GM12878 (cell line): ENCODE data around the gene TPCN1. TPM values are rescaled to one million over a fixed set of nuclear protein-coding genes. Genes with fewer than 3 reads are reported as not detected.

Experiments
- ATF7 ChIP-seq: fragments of 450-650 bp; IDR thresholded peaks from 2 replicates; pipeline ENCODE4 v1.6.1; 2016; ENCODE audit warnings: low read depth, mild to moderate bottlenecking
- BACH1 ChIP-seq: fragments of 450-650 bp; IDR thresholded peaks from 2 replicates; pipeline ENCODE4 v1.6.1; 2017; ENCODE audit warnings: mild to moderate bottlenecking, borderline replicate concordance
- DPF2 ChIP-seq: fragments of 450-650 bp; IDR thresholded peaks from 2 replicates; pipeline ENCODE4 v1.6.1; 2017; ENCODE audit warnings: mild to moderate bottlenecking
- IKZF1 ChIP-seq: fragments of 450-650 bp; conservative IDR thresholded peaks from 2 replicates; pipeline ENCODE4 v1.6.1; 2017; ENCODE audit warnings: antibody characterized with exemption, mild to moderate bottlenecking
- MYC ChIP-seq: IDR thresholded peaks from 2 replicates; pipeline ENCODE4 v1.6.1; 2011; ENCODE audit warnings: mild to moderate bottlenecking, low read length, moderate library complexity, inconsistent platforms; ENCODE audit not compliant: insufficient read depth, insufficient replicate concordance, insufficient read length, severe bottlenecking
- NR2C2 ChIP-seq: IDR thresholded peaks from 2 replicates; pipeline ENCODE4 v1.6.1; 2011; ENCODE audit warnings: borderline replicate concordance, low read depth; ENCODE audit not compliant: control insufficient read depth, insufficient read length
- RAD21 ChIP-seq: IDR thresholded peaks from 2 replicates; pipeline ENCODE4 v1.6.1; 2011; ENCODE audit warnings: mild to moderate bottlenecking, low read depth, low read length, moderate library complexity; ENCODE audit not compliant: insufficient read depth
- RCOR1 ChIP-seq: conservative IDR thresholded peaks from 2 replicates; pipeline ENCODE4 v1.6.1; 2012; ENCODE audit warnings: low read depth, low read length, improper control_type of control experiment
- SIN3A ChIP-seq: IDR thresholded peaks from 2 replicates; pipeline ENCODE4 v1.6.1; 2012; ENCODE audit warnings: low read depth, low read length, improper control_type of control experiment
- SMAD1 ChIP-seq: fragments of 450-650 bp; IDR thresholded peaks from 2 replicates; pipeline ENCODE4 v1.6.1; 2018; ENCODE audit warnings: mild to moderate bottlenecking, low read depth; ENCODE audit not compliant: partially characterized antibody
- SMC3 ChIP-seq: IDR thresholded peaks from 2 replicates; pipeline ENCODE4 v1.6.1; 2011; ENCODE audit warnings: low read length, improper control_type of control experiment, borderline replicate concordance
- YY1 ChIP-seq: IDR thresholded peaks from 2 replicates; pipeline ENCODE4 v1.6.1; 2011; ENCODE audit warnings: low read depth, mild to moderate bottlenecking, low read length
- polyA plus RNA-seq, 11 experiments: library from polyadenylated mRNA; depleted of rRNA in 4 of 11; unstranded in 6 of 11; stranded (reverse) in 5 of 11; fragments of >200 nt; fragmentation: Nextera tagmentation in 4 of 11; fragmentation: Illumina TruSeq in 1 of 11; extraction: Ambion mirVana in 4 of 11; extraction: Trizol in 1 of 11; gene quantifications; 1 replicate in 1 of 11; 2 replicates in 10 of 11; pipeline versions ENCODE4 v1.2.1 to v1.2.3, GENCODE V29; 2011 to 2016; ENCODE audit warnings: inconsistent platforms in 2 of 11, missing spikeins in 2 of 11, low read depth in 1 of 11
- total RNA-seq, 4 experiments: library from RNA; depleted of rRNA in 3 of 4; stranded (reverse); fragments of >200 nt in 3 of 4; fragmentation: Illumina TruSeq in 1 of 4; extraction: Trizol in 1 of 4; gene quantifications; 2 replicates each; pipeline versions ENCODE4 v1.2.1 to v1.2.3, GENCODE V29; 2013 to 2021
- TF ChIP-seq, protein P1 (sequence below): fragments of 450-650 bp; IDR thresholded peaks from 2 replicates; pipeline ENCODE4 v1.6.1; 2018; ENCODE audit warnings: mild to moderate bottlenecking, low read depth, moderate library complexity; ENCODE audit not compliant: partially characterized antibody

Gene TPCN1
- total and polyA plus RNA-seq, 10 of the 15 experiments (the other 5 are each of a cell fraction or from before 2014, with no cell fraction given), result 0.79 to 30.9 (median 19.4) TPM

DNA sequence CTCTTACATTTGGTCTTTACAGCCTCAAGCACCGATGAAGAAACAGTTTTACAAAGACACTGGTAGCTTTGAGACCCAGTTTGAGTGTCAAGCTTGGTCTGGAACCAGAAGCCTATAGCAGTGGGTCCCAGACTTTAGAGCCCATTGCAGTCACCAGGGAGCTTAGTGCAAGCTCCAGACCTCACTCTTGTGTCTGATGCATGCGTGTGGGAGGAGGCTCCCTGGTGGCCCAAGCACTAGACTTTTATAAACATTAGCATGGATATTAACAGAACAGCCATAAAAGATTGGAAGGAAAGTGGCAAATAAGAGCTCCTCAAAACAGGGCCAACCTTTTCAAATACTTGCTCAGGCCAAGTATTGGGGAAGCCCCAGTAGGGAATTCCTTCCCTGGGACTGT lies 68.1 kb downstream of the TPCN1 start (continued):
- TF ChIP-seq SIN3A (no peak), IKZF1 (no peak), ATF7 (no peak), YY1 (no peak), RCOR1 (no peak), RAD21 (no peak), SMAD1 (no peak), DPF2 (no peak), MYC (no peak), NR2C2 (no peak), SMC3 (no peak), BACH1 (no peak)
- TF ChIP-seq, protein P1, sequence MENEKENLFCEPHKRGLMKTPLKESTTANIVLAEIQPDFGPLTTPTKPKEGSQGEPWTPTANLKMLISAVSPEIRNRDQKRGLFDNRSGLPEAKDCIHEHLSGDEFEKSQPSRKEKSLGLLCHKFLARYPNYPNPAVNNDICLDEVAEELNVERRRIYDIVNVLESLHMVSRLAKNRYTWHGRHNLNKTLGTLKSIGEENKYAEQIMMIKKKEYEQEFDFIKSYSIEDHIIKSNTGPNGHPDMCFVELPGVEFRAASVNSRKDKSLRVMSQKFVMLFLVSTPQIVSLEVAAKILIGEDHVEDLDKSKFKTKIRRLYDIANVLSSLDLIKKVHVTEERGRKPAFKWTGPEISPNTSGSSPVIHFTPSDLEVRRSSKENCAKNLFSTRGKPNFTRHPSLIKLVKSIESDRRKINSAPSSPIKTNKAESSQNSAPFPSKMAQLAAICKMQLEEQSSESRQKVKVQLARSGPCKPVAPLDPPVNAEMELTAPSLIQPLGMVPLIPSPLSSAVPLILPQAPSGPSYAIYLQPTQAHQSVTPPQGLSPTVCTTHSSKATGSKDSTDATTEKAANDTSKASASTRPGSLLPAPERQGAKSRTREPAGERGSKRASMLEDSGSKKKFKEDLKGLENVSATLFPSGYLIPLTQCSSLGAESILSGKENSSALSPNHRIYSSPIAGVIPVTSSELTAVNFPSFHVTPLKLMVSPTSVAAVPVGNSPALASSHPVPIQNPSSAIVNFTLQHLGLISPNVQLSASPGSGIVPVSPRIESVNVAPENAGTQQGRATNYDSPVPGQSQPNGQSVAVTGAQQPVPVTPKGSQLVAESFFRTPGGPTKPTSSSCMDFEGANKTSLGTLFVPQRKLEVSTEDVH, result no peak
